ENCODE data around the gene JPT2. TPM values are rescaled to one million over a fixed set of nuclear protein-coding genes. Genes with fewer than 3 reads are reported as not detected.
"Not testable (repeated sequence)": the region's sequence is repeated elsewhere in the genome, so short reads cannot be mapped to it uniquely, and the experiment has no call there.

Gene JPT2
- total RNA-seq, 2 donors from 2014 or later = 29.1 to 35.3 TPM

DNA sequence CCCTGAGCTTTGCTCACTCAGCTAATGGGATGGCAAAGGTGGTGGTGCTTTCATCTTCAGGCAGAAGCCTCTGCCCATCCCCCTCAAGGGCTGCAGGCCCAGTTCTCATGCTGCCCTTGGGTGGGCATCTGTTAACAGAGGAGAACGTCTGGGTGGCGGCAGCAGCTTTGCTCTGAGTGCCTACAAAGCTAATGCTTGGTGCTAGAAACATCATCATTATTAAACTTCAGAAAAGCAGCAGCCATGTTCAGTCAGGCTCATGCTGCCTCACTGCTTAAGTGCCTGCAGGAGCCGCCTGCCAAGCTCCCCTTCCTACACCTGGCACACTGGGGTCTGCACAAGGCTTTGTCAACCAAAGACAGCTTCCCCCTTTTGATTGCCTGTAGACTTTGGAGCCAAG lies 22.2 kb downstream of the JPT2 start:
- intact Hi-C loops (cut with DNase I) = no loop called here
- peak; percentile 3 for DNase-seq
- ATAC-seq = no peak

- intact Hi-C loops (cut with DNase I) = no loop called here
- DNase-seq (peak; percentile 1), ATAC-seq (no peak)
These were observed 23.3 kb downstream of the JPT2 start for GRCh38 chr16:1701216-1701878.

- ATAC-seq = peak; percentile 17 to 27
- DNase-seq = peak; percentile 42
- intact Hi-C loops (cut with DNase I) = not testable (repeated sequence)
These were observed 27.2 kb downstream of the JPT2 start for GRCh38 chr16:1705324-1705687.

GRCh38 chr16:1705688-1706385 lies 27.8 kb downstream of the JPT2 start, which contains the start of gene MAPK8IP3:
MAPK8IP3 (plus strand) TSS chr16:1706195; CDS start chr16:1706340, 145 bp downstream.
- ATAC-seq (peak; percentile 94 to 95), DNase-seq (peak; percentile 91)
- intact Hi-C loops (cut with DNase I) = no loop called here

- DNase-seq (no peak), ATAC-seq (peak; percentile 27 to 40)
- intact Hi-C loops (cut with DNase I) = no loop called here
These were observed 28.5 kb downstream of the JPT2 start for GRCh38 chr16:1706386-1707192.

- DNase-seq = peak; percentile 17
- intact Hi-C loops (cut with DNase I) = no loop called here
These were observed 29.2 kb downstream of the JPT2 start for GRCh38 chr16:1707193-1707790.

GRCh38 chr16:1708083-1708767 lies 30.1 kb downstream of the JPT2 start:
- ATAC-seq (no peak), DNase-seq (peak; percentile 18)
- intact Hi-C loops (cut with DNase I) = no loop called here

More at GRCh38 chr16:1707193-1707790, 29.2 kb downstream of the JPT2 start:
- ATAC-seq = no peak

- intact Hi-C loops (cut with DNase I) = no loop called here
- ATAC-seq (peak in 1 of 2 donors; percentile 43), DNase-seq (peak; percentile 69)
These were observed 30.7 kb downstream of the JPT2 start for GRCh38 chr16:1708768-1709180.

- intact Hi-C loops (cut with DNase I) = no loop called here
- ATAC-seq (no peak), DNase-seq (no peak)
These were observed 31.3 kb downstream of the JPT2 start for GRCh38 chr16:1709356-1709755.

DNA sequence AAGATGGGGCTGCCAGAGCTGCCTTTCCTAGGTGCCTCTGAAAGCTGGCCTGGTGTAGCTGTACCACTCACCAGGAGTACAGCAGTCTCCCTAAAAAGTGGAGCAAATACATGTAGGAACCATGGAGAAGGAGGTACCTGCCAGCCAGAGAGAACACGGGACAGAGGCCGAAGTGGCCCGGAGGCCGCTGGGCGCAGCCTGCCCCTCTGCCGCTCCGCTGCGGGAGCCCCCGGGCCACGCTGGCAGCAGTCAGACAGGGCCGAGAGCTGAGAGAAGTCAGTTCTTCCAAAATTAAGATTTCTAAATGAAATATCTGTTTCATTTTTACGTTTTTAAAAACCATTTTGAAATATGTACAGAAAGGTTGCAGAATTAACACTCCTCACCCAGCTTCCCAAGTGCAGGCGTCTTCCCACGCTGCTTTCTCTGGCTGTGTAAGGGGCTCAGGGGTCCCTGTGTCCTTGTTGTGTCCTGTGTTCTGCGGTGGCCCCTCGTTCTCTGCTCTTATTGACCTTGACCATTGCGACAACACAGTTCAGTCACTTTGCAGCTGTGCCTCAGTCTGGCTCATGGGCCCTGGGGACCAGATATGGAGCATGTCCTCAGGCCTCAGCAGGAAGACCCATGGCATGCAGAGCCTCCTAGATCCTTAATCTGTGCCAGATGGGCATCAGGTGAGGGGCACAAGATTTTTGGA lies 32.9 kb downstream of the JPT2 start:
- ATAC-seq (no peak), DNase-seq (no peak)
- intact Hi-C loops (cut with DNase I) = no loop called here

DNA sequence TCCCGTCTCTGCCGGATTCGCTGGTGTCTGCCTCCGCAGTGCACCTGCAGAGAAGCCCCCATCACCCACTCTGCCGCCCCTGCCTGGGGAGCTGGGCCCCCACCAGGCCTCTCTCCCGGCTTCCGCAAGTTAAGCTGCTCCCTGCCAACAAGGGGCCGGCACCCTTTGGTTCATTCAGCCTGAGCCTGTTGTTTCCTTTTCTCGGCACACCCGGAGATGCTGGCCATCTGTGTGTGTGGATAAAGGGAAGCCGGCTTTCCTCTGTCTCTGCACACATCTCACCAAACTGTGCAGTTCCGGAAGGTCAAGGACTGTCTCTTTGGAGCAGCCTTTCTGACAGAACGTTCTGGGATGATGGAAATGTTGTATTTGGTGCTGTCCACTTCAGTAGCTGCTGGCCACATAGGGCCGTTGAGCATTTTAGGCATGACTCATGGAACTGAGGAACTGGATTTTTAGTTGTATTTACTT lies 34.7 kb downstream of the JPT2 start:
- ATAC-seq (peak in 1 of 2 donors; percentile 5), DNase-seq (no peak)
- intact Hi-C loops (cut with DNase I) = no loop called here

GRCh38 chr16:1713331-1713730 lies 35.3 kb downstream of the JPT2 start:
- intact Hi-C loops (cut with DNase I) = no loop called here
- DNase-seq (no peak), ATAC-seq (no peak)

- no peak for ATAC-seq
- intact Hi-C loops (cut with DNase I) = no loop called here
- DNase-seq = no peak
These were observed 35.9 kb downstream of the JPT2 start for GRCh38 chr16:1713933-1714332.

DNA sequence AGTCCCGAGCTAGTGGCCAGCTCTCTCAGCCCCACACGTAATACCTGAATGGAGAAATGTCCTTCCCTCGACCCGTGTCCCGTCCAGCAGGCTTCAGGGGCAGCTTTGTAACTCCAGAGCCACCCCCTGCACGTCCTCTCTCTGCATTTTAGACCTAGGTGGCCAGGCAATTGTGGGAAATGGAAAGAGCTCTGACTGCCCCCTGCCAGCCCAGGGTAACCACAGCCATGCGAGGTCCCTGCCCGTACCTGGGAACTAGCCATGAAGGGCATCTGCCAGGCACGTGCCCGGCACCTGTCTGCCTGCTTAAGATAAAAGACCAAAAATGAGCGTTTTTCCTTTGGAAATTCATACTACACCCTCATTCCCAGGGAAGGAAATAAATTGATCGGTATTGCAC lies 37.1 kb downstream of the JPT2 start:
- intact Hi-C loops (cut with DNase I) = no loop called here
- DNase-seq (no peak), ATAC-seq (no peak)

DNA sequence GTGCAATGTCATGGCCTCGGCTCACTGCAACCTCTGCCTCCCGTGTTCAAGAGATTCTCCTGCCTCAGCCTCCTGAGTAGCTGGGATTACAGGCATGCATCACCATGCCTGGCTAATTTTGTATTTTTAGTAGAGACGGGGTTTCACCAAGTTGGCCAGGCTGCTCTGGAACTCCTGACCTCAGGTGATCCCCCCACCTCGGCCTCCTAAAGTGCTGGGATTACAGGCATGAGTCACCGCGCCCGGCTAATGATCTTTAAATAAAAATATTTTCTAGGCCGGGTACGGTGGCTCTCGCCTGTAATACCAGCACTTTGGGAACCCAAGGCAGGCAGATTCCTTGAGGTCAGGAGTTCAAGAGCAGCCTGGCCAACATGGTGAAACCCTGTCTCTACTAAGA lies 40.2 kb downstream of the JPT2 start:
- not testable (repeated sequence) for DNase-seq, ATAC-seq

GRCh38 chr16:1719559-1720229 lies 41.6 kb downstream of the JPT2 start:
- DNase-seq; intact Hi-C loops (cut with DNase I); ATAC-seq: not testable (repeated sequence)

More for the DNA sequence above, 40.2 kb downstream of the JPT2 start:
- intact Hi-C loops (cut with DNase I) = not testable (repeated sequence)

DNA sequence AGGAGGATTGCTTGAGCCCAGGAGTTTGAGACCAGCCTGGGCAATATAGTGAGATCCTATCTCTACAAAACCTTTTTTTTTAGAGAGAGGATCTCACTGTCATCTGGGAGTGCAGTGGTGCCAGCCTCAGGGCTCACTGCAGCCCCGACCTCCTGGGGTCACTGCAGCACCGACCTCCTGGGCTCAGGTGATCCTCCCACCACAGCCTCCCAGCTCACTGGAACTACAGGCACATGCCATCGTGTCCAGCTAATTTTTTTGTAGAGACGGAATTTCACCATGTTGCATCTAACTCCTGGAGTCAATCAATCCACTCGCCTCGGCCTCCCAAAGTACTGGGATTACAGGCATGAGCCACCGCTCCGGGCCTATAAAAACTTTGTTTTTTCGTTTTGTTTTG lies 43.3 kb downstream of the JPT2 start:
- peak in 1 of 2 donors; percentile 8 for ATAC-seq
- no peak for DNase-seq
- intact Hi-C loops (cut with DNase I) = no loop called here

Measured in left cardiac atrium (tissue), 4 donors.